IMR-90 (cell line): ENCODE data around the gene EML6.
A peak's percentile ranks its signal among the peaks of the same experiment; 100 is the strongest.

Source experiments
- BHLHE40 ChIP-seq: fragments of 150-350 bp; IDR thresholded peaks from 2 replicates; pipeline ENCODE4 v1.6.1; 2016; ENCODE audit warnings: mild to moderate bottlenecking, low read depth, low read length
- CTCF ChIP-seq: conservative IDR thresholded peaks from 2 replicates; pipeline ENCODE4 v1.5.1; 2012; ENCODE audit warnings: mild to moderate bottlenecking, low read depth, low read length, improper control_type of control experiment
- FOS ChIP-seq: fragments of 150-350 bp; IDR thresholded peaks from 2 replicates; pipeline ENCODE4 v1.6.1; 2016; ENCODE audit warnings: low read depth, low read length
- MAFK ChIP-seq: IDR thresholded peaks from 2 replicates; pipeline ENCODE4 v1.6.1; 2012; ENCODE audit warnings: low read depth, low read length, improper control_type of control experiment
- MAZ ChIP-seq: IDR thresholded peaks from 2 replicates; pipeline ENCODE4 v1.6.1; 2012; ENCODE audit warnings: low read depth, mild to moderate bottlenecking, low read length, improper control_type of control experiment, moderate library complexity, borderline replicate concordance
- MXI1 ChIP-seq: IDR thresholded peaks from 2 replicates; pipeline ENCODE4 v1.6.1; 2012; ENCODE audit warnings: low read depth, mild to moderate bottlenecking, low read length, moderate library complexity, borderline replicate concordance
- NFE2L2 ChIP-seq: fragments of 150-350 bp; IDR thresholded peaks from 2 replicates; pipeline ENCODE4 v1.6.1; 2016; ENCODE audit warnings: low read depth, mild to moderate bottlenecking, low read length
- POLR2A ChIP-seq: IDR thresholded peaks from 2 replicates; pipeline ENCODE4 v1.6.1; 2012; ENCODE audit warnings: mild to moderate bottlenecking, low read depth, low read length
- RAD21 ChIP-seq: IDR thresholded peaks from 2 replicates; pipeline ENCODE4 v1.6.1; 2012; ENCODE audit warnings: low read length, improper control_type of control experiment
- RCOR1 ChIP-seq: IDR thresholded peaks from 2 replicates; pipeline ENCODE4 v1.6.1; 2012; ENCODE audit warnings: mild to moderate bottlenecking, low read length, improper control_type of control experiment; ENCODE audit not compliant: insufficient replicate concordance
- USF2 ChIP-seq: fragments of 150-350 bp; IDR thresholded peaks from 2 replicates; pipeline ENCODE4 v1.6.1; 2017; ENCODE audit warnings: mild to moderate bottlenecking, antibody characterized with exemption, low read length, low read depth

GRCh38 chr2:54968561-54969218 lies 245.2 kb downstream of the EML6 start:
- TF ChIP-seq POLR2A = no peak
- no peak for TF ChIP-seq CTCF
- TF ChIP-seq MAFK = no peak
- TF ChIP-seq USF2 = 0 out of 2 replicates have a peak, but pooled peaks have one; percentile 6
- TF ChIP-seq NFE2L2 = no peak
- no peak for TF ChIP-seq BHLHE40
- no peak for TF ChIP-seq MAZ
- no peak for TF ChIP-seq FOS
- no peak for TF ChIP-seq RCOR1
- TF ChIP-seq MXI1 = no peak
- TF ChIP-seq RAD21 = no peak
